Parathyroid adenoma (tissue), 2 donors: ENCODE measurements around the gene AVPR1B.

Experiments used
- H2AFZ ChIP-seq: fragments of 300-600 bp; sonication (generic); one replicate; pipeline ENCODE4 v1.7.0; 2017; ENCODE audit warnings: antibody characterized with exemption, mild to moderate bottlenecking
- H3K27ac ChIP-seq: fragments of 300-600 bp; sonication (generic); one replicate; pipeline ENCODE4 v1.7.0; 2017
- H3K27me3 ChIP-seq: fragments of 300-600 bp; sonication (generic); one replicate; pipeline ENCODE4 v1.7.0; 2017; ENCODE audit warnings: low read length; ENCODE audit not compliant: control insufficient read depth, insufficient read depth
- H3K36me3 ChIP-seq: fragments of 300-600 bp; sonication (generic); one replicate; pipeline ENCODE4 v1.7.0; 2017; ENCODE audit warnings: low read length; ENCODE audit not compliant: control insufficient read depth, insufficient read depth
- H3K4me1 ChIP-seq: fragments of 300-600 bp; sonication (generic); one replicate; pipeline ENCODE4 v1.7.0; 2017; ENCODE audit warnings: control low read depth
- H3K4me2 ChIP-seq: fragments of 300-600 bp; sonication (generic); one replicate; pipeline ENCODE4 v1.7.0; 2017; ENCODE audit warnings: low read length
- H3K4me3 ChIP-seq: fragments of 300-600 bp; sonication (generic); one replicate; pipeline ENCODE4 v1.7.0; 2017; ENCODE audit warnings: low read depth, low read length
- H3K79me2 ChIP-seq: fragments of 300-600 bp; sonication (generic); one replicate; pipeline ENCODE4 v1.7.0; 2017; ENCODE audit warnings: control low read depth
- H3K9ac ChIP-seq: fragments of 300-600 bp; sonication (generic); one replicate; pipeline ENCODE4 v1.7.0; 2017; ENCODE audit warnings: mild to moderate bottlenecking
- H3K9me3 ChIP-seq: fragments of 300-600 bp; sonication (generic); one replicate; pipeline ENCODE4 v1.7.0; 2017; ENCODE audit warnings: low read length; ENCODE audit not compliant: control insufficient read depth
- CTCF ChIP-seq: fragments of 300-600 bp; sonication (generic); IDR thresholded peaks from one replicate; pipeline ENCODE4 v1.7.0; 2017; ENCODE audit warnings: antibody characterized with exemption, mild to moderate bottlenecking
- donor health status: primary hyperparathyroidism.

AVPR1B gene

GRCh38 chr1:206087091-206087490 is 30.1 kb downstream of the AVPR1B start:
- Histone ChIP-seq H3K36me3 (no peaks in the 10 kb centered on the region), H3K27ac (no peak overlapping the region), H3K4me2 (no peak overlapping the region), H2AFZ (no peak overlapping the region), H3K9ac (no peak overlapping the region), H3K4me3 (no peak overlapping the region), H3K4me1 (no peaks in the 10 kb centered on the region), H3K9me3 (no peaks in the 10 kb centered on the region), H3K27me3 (no peaks in the 10 kb centered on the region), H3K79me2 (no peaks in the 10 kb centered on the region)
- TF ChIP-seq CTCF = no peak

- H3K9me3 ChIP-seq = no peaks in the 10 kb centered on the region
- H3K4me1 ChIP-seq = no peaks in the 10 kb centered on the region
- no peak for TF ChIP-seq CTCF
- H2AFZ ChIP-seq = no peak overlapping the region
- no peak overlapping the region for H3K4me3 ChIP-seq
- H3K4me2 ChIP-seq = no peak overlapping the region
- H3K27ac ChIP-seq = no peak overlapping the region
- no peaks in the 10 kb centered on the region for H3K36me3 ChIP-seq
- no peaks in the 10 kb centered on the region for H3K27me3 ChIP-seq
- no peak overlapping the region for H3K9ac ChIP-seq
- no peaks in the 10 kb centered on the region for H3K79me2 ChIP-seq
These were observed 33.4 kb downstream of the AVPR1B start for GRCh38 chr1:206083750-206084149.

- no peaks in the 10 kb centered on the region for H3K9me3 ChIP-seq
- H3K4me2 ChIP-seq = no peak overlapping the region
- H3K4me1 ChIP-seq = no peaks in the 10 kb centered on the region
- no peaks in the 10 kb centered on the region for H3K36me3 ChIP-seq
- H3K27ac ChIP-seq = no peak overlapping the region
- TF ChIP-seq CTCF = no peak
- H2AFZ ChIP-seq = peak overlapping the region; percentile 28
- no peak overlapping the region for H3K4me3 ChIP-seq
- no peak overlapping the region for H3K9ac ChIP-seq
- no peaks in the 10 kb centered on the region for H3K27me3 ChIP-seq
- no peaks in the 10 kb centered on the region for H3K79me2 ChIP-seq
These were observed 34.1 kb downstream of the AVPR1B start for GRCh38 chr1:206082831-206083695.

- Histone ChIP-seq H3K79me2 (no peaks in the 10 kb centered on the region), H3K36me3 (no peaks in the 10 kb centered on the region), H3K4me2 (no peak overlapping the region), H3K9me3 (no peaks in the 10 kb centered on the region), H3K27me3 (no peaks in the 10 kb centered on the region), H3K27ac (no peak overlapping the region), H3K9ac (no peak overlapping the region), H3K4me1 (no peaks in the 10 kb centered on the region), H3K4me3 (no peak overlapping the region), H2AFZ (no peak overlapping the region)
- no peak for TF ChIP-seq CTCF
These were observed 35.3 kb downstream of the AVPR1B start for GRCh38 chr1:206081856-206082255.
